Activated gamma-delta T cell treated with anti-CD3 and anti-CD28 coated beads, Interleukin-2, amount 50 U/mL, for 16 hours (primary cell): ENCODE results near the gene ENTPD6.

Experiments
- DNase-seq: peaks from one replicate; pipeline ENCODE4 v3.0.0-alpha.2; 2020; ENCODE audit warnings: low read depth

ENTPD6 gene

GRCh38 chr20:25242231-25242630, 46.7 kb downstream of the ENTPD6 start:
- DNase-seq = no peak

DNA sequence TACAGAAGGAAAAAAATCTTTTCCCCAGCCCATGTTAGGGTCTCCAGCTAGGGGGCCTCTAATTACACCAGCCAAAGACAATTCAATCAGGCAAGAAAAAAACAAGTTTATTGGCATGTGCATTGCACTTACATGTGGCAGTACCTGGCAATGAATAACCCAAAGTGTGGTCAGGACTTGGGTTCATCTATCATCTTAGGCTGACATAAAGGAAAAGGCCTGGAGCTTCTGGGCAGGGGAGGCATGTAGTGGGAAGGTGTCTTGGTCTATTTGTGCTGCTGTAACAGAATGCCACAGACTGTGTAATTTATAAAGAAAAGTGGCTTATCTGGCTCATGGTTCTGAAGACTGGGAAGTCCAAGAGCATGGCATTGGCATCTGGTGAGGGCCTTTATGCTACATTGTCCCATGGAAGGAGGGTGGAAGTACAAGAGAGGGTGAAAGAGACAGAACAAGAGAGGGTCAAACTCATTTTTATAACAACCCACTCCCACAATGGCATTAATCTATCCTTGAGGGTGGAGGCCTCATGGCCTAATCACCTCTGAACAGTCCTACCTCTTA, 48.0 kb downstream of the ENTPD6 start:
- no peak for DNase-seq

DNA sequence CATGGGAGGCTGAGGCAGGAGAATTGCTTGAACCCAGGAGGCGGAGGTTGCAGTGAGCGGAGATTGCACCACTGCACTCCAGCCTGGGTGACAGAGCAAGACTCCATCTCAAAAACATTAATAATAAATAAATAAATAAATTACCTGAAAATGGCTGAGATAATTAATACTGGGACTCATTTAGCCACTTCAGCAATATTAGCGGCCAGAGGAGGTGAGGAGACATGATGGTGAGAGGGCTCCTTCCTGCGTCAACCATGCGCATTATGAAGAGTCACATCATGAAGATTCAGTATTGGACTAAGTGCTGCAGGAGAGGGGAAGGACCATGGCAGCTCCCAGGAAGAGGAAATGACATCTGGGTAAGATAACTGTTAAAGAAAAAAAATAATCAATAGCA, 49.5 kb downstream of the ENTPD6 start:
- no peak for DNase-seq

DNA sequence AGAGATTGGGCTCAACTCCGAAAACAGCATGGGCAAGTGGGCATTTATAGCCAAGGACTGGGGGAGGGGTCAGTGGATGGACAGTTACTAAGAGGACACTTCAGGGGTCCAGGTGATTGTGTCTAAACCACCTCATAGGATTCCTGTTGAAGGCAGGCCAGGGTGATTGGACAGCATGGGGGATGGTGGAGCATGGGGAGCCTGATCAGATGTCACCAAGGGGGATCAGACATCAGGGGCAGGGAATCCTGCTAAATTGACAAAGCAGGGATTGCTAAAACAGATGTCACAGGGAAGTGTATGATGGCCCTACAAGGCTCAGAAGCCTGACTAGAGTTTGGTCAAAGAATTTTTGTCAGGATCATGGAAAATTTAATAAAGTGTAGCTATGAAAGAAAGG, 49.9 kb downstream of the ENTPD6 start:
- DNase-seq = no peak

DNA sequence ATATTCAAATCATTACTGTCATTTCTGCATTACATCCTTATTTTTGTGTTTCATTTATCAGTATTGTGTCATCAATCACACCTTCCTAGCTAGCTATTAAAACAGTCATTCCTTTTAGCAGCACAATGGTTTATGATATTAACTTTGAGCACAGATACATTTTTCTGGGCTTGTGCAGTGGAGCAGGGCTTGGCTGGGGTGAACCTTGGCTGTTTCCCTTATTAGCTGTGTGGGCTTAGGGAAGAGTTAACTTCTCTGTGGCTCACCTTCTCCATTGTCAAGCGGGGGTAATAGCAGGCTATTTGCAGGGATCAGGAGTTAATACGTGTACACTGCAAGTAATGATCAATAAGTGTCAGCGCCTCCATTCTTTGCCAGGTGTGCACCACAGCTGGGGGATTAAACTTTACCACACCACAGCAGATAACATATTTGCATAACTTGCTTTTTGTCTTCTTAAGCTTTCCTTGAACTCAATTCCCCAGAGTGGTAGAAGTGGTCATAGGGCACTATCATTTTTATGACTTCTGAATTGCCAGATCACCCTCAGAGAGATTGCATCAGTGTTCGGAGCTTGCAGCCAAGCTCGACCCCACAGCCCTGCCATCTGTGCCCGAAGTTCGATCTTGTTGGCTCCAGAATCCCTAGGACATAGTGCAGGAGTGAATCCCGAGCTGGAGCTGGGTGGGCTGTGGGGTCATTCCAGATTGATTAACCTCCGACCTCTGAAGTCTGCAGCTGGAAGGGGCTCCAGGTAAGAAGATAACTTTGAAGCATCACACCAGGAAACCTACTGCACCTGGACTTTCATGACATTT, 50.9 kb downstream of the ENTPD6 start:
- no peak for DNase-seq

DNA sequence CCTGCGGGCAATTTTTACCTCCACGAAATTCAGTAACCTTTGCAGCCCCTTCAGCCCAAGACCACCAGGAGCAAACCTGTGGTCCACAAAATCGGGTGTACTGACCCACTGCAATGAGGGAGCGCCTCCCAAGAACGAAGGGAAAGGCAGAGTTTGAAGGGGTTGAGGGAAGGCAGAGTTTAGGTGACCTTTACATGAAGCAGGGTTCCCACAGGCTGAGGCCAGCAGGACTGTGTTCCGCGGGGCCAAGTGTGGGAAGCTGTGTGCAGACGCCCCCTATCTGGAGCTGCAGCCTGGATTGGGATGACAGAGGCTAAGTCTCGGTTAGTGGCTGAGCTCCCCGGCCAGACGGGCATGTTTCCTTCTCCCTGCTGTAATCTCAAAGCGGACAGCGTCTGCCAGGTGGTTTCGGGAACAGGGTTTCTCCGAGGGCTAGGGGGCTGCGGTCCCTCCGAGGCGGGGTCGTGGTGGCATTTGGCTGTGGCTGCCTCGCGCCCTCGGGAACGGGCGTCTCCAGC, 51.5 kb downstream of the ENTPD6 start:
- DNase-seq = no peak

- no peak for DNase-seq
Observed at GRCh38 chr20:25247518-25247955, 52.0 kb downstream of the ENTPD6 start.

GRCh38 chr20:25247956-25248785, 52.7 kb downstream of the ENTPD6 start, which contains the start of gene PYGB:
PYGB (plus strand) TSS chr20:25248085; CDS start chr20:25248179, 94 bp downstream.
- peak; percentile 54 for DNase-seq

DNA sequence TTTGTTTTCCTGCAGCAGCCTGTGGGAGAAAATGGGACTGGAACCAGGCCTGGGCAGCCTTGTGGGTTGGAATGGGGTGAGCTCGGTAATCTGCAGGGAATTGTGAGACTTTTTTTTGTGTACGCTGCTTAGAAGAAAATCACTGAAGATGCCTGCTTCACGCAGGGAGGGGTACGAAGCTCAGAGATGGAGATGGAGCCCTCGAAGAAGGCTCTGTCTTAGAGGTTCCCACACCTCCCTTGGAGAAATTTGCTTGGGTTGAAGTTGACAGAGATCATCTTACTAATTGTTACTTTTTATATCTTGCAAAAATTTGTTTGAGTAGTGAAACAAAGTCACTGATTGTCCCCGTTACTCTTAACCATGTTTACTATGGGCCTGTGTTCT, 53.3 kb downstream of the ENTPD6 start:
- DNase-seq = no peak

DNA sequence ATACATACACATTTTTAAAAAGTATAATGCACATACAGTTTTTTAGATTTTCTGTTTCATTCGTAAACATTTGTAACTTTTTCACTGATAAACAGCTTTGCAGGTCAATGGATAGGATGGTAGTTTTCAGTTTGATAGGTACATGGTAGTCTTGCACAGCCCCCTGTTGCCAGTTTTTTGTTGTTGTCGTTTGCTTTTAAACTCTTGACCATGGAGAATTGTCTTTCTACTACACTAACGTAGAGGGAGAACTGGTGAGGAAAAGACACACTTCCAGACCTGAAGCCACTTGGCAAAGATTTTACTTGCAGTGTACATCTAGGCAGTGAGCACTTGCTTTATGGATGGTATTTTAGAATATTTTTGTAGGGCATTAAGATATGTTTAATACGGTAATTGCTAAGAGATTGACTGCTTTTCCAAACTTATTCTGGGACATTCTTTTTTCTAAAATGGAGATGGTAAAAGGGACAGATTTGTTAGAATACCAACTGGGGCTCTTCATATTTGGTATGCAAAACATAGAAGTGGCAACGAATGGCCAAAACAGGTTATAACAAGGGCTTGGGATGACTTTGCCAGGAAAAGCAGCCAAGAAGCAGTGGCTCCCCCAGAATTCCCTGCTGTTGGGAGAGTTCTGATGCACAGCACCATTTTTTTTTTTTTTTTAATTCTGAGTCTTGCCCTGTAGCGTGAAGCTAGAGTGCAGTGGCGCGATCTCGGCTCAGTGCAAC, 53.9 kb downstream of the ENTPD6 start:
- DNase-seq = no peak

- no peak for DNase-seq
Observed at GRCh38 chr20:25250508-25250907, 55.0 kb downstream of the ENTPD6 start.

DNA sequence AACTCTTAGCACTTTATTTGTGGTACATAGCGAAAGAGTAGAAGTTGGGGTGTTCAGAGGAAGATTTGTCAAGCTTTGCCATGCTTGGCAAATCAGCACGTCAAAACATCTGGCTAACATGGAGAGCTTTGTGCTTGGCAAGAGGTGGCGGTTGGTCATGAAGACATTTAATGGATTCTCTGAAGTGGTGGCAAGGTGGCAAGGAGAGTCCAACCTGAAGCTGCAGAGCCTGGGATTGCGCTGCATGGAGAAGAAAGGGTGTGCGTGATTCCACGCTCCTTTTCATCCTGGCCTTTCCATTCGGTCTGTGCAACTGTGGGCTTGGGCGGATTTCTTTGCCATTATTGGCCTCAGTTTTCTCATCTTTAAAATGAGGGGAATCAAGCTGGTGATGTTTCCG, 55.5 kb downstream of the ENTPD6 start:
- no peak for DNase-seq

DNA sequence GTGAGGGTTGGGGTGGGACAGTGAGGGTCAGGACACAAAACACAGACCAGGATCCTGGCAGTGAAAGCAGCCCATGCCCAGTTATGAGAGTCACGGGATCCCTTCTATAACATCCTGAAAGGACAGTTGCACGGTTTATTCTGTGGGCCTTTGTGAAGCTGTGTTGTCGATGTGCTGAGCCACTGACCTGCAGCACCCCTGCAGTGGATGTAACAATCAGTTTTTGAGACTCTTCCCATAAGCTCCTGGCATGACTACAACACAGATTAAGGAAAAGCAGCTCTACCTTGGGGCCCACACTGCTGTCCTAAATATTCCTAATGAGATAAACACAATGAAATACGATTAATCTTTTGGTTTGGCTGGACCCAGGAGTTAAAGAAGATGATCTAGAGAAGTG, 56.0 kb downstream of the ENTPD6 start:
- DNase-seq = no peak

- DNase-seq = no peak
Observed at GRCh38 chr20:25252230-25252651, 56.7 kb downstream of the ENTPD6 start.

- DNase-seq = no peak
Observed at GRCh38 chr20:25252686-25253421, 57.3 kb downstream of the ENTPD6 start.

GRCh38 chr20:25253606-25254275, 58.2 kb downstream of the ENTPD6 start:
- no peak for DNase-seq

DNA sequence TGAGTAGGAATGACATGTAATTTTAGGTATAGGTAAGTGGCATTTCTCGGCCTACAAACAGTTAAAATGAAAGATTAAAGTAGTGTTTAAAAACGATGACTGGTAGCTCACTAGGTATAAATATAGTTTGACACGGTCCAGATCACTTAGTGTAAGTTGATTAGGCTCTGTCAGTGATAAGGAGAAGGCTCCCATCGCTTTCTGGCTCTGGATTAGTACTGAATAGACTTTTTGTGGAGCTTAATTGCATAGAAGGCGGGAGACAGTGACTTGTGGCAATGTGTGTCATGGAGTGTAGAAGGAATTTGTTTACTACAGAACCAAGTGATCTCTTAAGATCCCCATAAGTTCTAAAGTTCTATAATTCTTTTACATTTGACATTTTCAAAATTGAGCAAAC, 59.1 kb downstream of the ENTPD6 start:
- no peak for DNase-seq

GRCh38 chr20:25254986-25255680, 59.6 kb downstream of the ENTPD6 start:
- no peak for DNase-seq

DNA sequence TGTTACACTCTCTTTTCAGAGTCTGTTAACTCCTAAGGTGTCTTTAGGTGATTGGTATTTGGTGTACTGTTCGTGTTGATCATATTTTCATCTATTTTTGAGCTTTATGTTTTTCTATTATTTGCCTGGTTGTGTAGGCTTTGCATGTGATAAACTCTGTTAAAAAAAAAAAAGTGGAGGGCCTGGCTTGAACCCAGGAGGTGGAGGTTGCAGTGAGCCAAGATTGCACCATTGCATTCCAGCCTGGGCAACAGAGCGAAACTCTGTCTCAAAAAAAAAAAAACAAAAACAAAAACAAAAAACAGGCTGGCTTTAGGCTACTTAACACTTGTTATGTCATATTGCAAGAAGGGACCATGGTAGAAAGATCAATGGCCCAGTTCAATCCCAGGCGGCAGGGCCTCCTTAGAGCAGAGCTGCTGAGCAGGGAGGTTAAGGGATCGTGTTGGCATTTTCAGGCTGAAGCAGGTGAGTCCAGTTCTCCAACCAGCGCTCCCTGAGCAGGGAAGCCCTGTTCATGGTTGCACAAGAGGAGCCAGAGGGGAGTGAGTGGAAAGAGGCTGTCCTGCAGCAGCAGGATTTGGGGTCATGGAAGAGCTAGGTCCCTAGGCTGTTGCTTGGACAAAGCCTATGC, 60.8 kb downstream of the ENTPD6 start:
- no peak for DNase-seq
